Stomach (tissue), 9 donors: ENCODE measurements around the gene CFAP210. TPM values are rescaled to one million over a fixed set of nuclear protein-coding genes. Genes with fewer than 3 reads are reported as not detected.
A peak's percentile ranks its signal among the peaks of the same experiment; 100 is the strongest.

Experiments
- DNase-seq, 2 donors: peaks; one replicate each; pipeline versions ENCODE4 v3.0.0 to v3.0.0-alpha.2; 2013 to 2019
- H3K27ac ChIP-seq, 5 donors: fragments of 200-600 bp in 4 of 5; sonication (generic) in 4 of 5; one replicate each; pipeline ENCODE4 v1.5.1; 2013 to 2019; ENCODE audit warnings: mild to moderate bottlenecking in 1 of 5, moderate library complexity in 1 of 5
- H3K27me3 ChIP-seq, 3 donors: fragments of 200-600 bp; sonication (generic); one replicate each; pipeline ENCODE4 v1.5.1; 2017 to 2019; ENCODE audit warnings: mixed run types in 1 of 3
- H3K36me3 ChIP-seq, 4 donors: fragments of 200-600 bp; sonication (generic); 1 replicate in 3 of 4; 2 replicates in 1 of 4; pipeline ENCODE4 v1.5.1; 2016 to 2019
- H3K4me1 ChIP-seq, 4 donors: fragments of 200-600 bp; sonication (generic); one replicate each; pipeline ENCODE4 v1.5.1; 2016 to 2019
- H3K4me3 ChIP-seq, 4 donors: fragments of 200-600 bp; sonication (generic) in 3 of 4; one replicate each; pipeline ENCODE4 v1.5.1; 2016 to 2019; ENCODE audit warnings: mild to moderate bottlenecking in 1 of 4
- H3K9me3 ChIP-seq, 4 donors: fragments of 200-600 bp; sonication (generic); one replicate each; pipeline ENCODE4 v1.5.1; 2016 to 2019
- CTCF ChIP-seq, 7 experiments: fragments of 450-650 bp in 4 of 7; fragments of 200-600 bp in 3 of 7; sonication (generic) in 3 of 7; IDR thresholded peaks; one replicate each; pipeline ENCODE4 v1.5.1; 2016 to 2019; ENCODE audit warnings: antibody characterized with exemption in 7 of 7, control low read depth in 2 of 7, mild to moderate bottlenecking in 1 of 7
- EP300 ChIP-seq: sonication (generic); formaldehyde crosslinking; IDR thresholded peaks from one replicate; pipeline ENCODE4 v1.6.1; 2017; ENCODE audit warnings: antibody characterized with exemption
- POLR2A ChIP-seq, 4 donors: fragments of 450-650 bp; IDR thresholded peaks; one replicate each; pipeline ENCODE4 v1.6.1; 2016; ENCODE audit warnings: antibody characterized with exemption in 4 of 4, control low read depth in 2 of 4, mild to moderate bottlenecking in 1 of 4, moderate library complexity in 1 of 4
- POLR2AphosphoS5 ChIP-seq, 3 donors: sonication (generic); formaldehyde crosslinking; IDR thresholded peaks; one replicate each; pipeline ENCODE4 v1.6.1; 2016; ENCODE audit warnings: antibody characterized with exemption in 3 of 3
- WGBS, 5 donors: extraction: QIAGEN DNeasy Blood & Tissue Kit in 3 of 5; methylation state at CpG; one replicate each; pipeline versions ENCODE4 v1.1.5 to v1.1.7; 2013 to 2018; 5-methylcytosine and 5-hydroxymethylcytosine counted together
- intact Hi-C: fragments of 100-400 bp; cut with DNase I; formaldehyde crosslinking; loops from one replicate; pipeline ENCODE4 v1.15.1; 2023; ENCODE audit warnings: low total_unique reads
- polyA plus RNA-seq, 3 donors: library from polyadenylated mRNA; stranded (reverse); fragments of 200-250 nt; gene quantifications; one replicate each; pipeline ENCODE4 v1.2.3, GENCODE V29; 2013
- total RNA-seq, 5 donors: library from RNA; depleted of rRNA; stranded (reverse); fragments of >200 nt; gene quantifications; one replicate each; pipeline versions ENCODE4 v1.1.0 to v1.2.3, GENCODE V29; 2014 to 2016
- donor health status: healthy with polysubstance abuse.
- donor health status: Bipolar disorder and iron deficiency.
- donor health status: healthy.

CFAP210 gene
- total and polyA plus RNA-seq, 8 donors = 0.23 to 2.1 (median 0.37) TPM; not detected in 5

- H3K4me1 ChIP-seq = peaks cover 16 to 28% (median 24%) of the 10 kb centered on the region in 4 donors
- H3K27ac ChIP-seq = peak overlapping the region; percentile 25 to 74 (median 38)
- no peaks in the 10 kb centered on the region for H3K9me3 ChIP-seq
- H3K4me3 ChIP-seq = peak overlapping the region; percentile 28 to 49 (median 37)
- no peak for TF ChIP-seq POLR2A (IDR thresholded peaks at IDR 0.05)
- TF ChIP-seq CTCF (IDR thresholded peaks at IDR 0.05) = no peak
- TF ChIP-seq EP300 = no peak
- H3K27me3 ChIP-seq = no peaks in the 10 kb centered on the region
- DNase-seq = peak; percentile 66 to 83
- no peaks in the 10 kb centered on the region for H3K36me3 ChIP-seq
- WGBS, 5 donors = 20 to 27% (median 22%) methylated on average over 17 of the region's 17 CpGs
- intact Hi-C loops = no loop called here
Observed at GRCh38 chr2:169715379-169716237, 21.4 kb upstream of the CFAP210 start.

GRCh38 chr2:169714699-169715098, 20.5 kb upstream of the CFAP210 start:
- Histone ChIP-seq H3K4me3 (peak overlapping the region in 1 of 4 donors; percentile 49), H3K27ac (no peak overlapping the region)

GRCh38 chr2:169713331-169713730, 19.1 kb upstream of the CFAP210 start:
- Histone ChIP-seq H3K4me1 (peaks cover 16 to 33% (median 26%) of the 10 kb centered on the region in 4 donors), H3K9me3 (no peaks in the 10 kb centered on the region), H3K36me3 (no peaks in the 10 kb centered on the region), H3K27me3 (no peaks in the 10 kb centered on the region), H3K27ac (no peak overlapping the region), H3K4me3 (no peak overlapping the region)
- intact Hi-C loops = no loop called here
- 85 to 95% (median 87%) methylated on average over 3 of the region's 3 CpGs for WGBS, 5 donors
- TF ChIP-seq POLR2A (IDR thresholded peaks at IDR 0.05) (no peak), EP300 (no peak), POLR2AphosphoS5 (IDR thresholded peaks at IDR 0.05) (no peak), CTCF (IDR thresholded peaks at IDR 0.05) (no peak)
- DNase-seq = no peak

More at GRCh38 chr2:169714699-169715098, 20.5 kb upstream of the CFAP210 start:
- H3K36me3 ChIP-seq = no peaks in the 10 kb centered on the region
- H3K9me3 ChIP-seq = no peaks in the 10 kb centered on the region
- no peaks in the 10 kb centered on the region for H3K27me3 ChIP-seq
- H3K4me1 ChIP-seq = peaks cover 16 to 33% (median 26%) of the 10 kb centered on the region in 4 donors
- DNase-seq = no peak
- no peak for TF ChIP-seq POLR2A (IDR thresholded peaks at IDR 0.05)
- TF ChIP-seq POLR2AphosphoS5 (IDR thresholded peaks at IDR 0.05) = no peak
- TF ChIP-seq EP300 = no peak
- no peak for TF ChIP-seq CTCF (IDR thresholded peaks at IDR 0.05)
- WGBS, 5 donors = 79 to 95% (median 86%) methylated on average over 6 of the region's 6 CpGs
- intact Hi-C loops = no loop called here

GRCh38 chr2:169712791-169713227, 18.6 kb upstream of the CFAP210 start:
- no peak overlapping the region for H3K4me3 ChIP-seq
- WGBS, 5 donors = 88 to 96% (median 90%) methylated on average over 9 of the region's 9 CpGs
- TF ChIP-seq EP300 = no peak
- TF ChIP-seq POLR2AphosphoS5 (IDR thresholded peaks at IDR 0.05) = no peak
- TF ChIP-seq CTCF (IDR thresholded peaks at IDR 0.05) = no peak
- no peak for TF ChIP-seq POLR2A (IDR thresholded peaks at IDR 0.05)
- no peaks in the 10 kb centered on the region for H3K27me3 ChIP-seq
- H3K27ac ChIP-seq = no peak overlapping the region
- no peak for DNase-seq
- no peaks in the 10 kb centered on the region for H3K36me3 ChIP-seq
- peaks cover 16 to 33% (median 26%) of the 10 kb centered on the region in 4 donors for H3K4me1 ChIP-seq
- intact Hi-C loops = no loop called here
- H3K9me3 ChIP-seq = no peaks in the 10 kb centered on the region
